ENCODE results near the gene FSCN2. TPM values are rescaled to one million over a fixed set of nuclear protein-coding genes. Genes with fewer than 3 reads are reported as not detected.

The FSCN2 gene
- polyA plus RNA-seq, 1 of the 3 experiments (the other 2 are of a cell fraction): 2.1 TPM

DNA sequence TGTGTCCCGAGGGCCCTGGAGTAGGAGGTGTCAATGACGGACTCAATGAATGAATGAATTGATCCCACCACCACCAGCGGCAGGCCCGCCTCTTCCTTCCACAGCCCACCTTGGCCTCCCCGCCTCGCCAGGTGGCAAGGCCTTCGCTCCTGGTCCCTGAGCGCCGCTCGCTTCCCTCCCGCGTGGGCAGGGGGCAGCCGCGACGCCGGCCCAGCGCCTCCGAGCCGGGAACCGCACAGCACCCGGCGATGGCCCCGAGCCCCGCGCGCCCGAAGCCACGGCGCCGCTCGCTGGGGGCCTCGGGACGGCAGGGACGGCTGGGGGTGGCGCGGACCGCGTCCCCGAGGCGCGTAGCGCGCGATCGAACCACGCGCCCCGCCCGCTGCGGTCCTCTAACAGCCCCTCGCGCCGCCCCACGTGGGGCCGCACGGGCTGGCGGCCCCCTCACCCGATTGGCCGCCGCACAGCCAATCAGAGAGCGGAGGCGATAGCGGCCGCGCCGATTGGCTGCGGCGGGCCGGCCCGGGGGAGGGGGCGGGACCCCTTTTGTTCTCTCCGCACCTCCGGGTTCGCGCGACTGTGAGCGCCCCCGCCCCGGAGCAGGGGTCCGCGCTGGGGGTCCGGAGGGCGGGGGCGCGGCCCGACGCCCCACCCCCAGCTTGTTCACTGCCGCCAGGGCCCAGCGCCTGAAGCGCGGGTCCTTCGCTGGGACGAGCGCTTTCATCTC, 46.9 kb upstream of the FSCN2 start:
- Histone ChIP-seq H3K9me2 (no peaks in the 10 kb centered on the region), H3K4me2 (peak overlapping the region; percentile 56), H3K27me3 (ENCODE audit: insufficient read depth) (no peaks in the 10 kb centered on the region), H3K9ac (no peak overlapping the region), H4K20me1 (ENCODE audit: insufficient read depth) (no peaks in the 10 kb centered on the region), H3K27ac (ENCODE audit: low read depth in 2 of 2, low read length in 1 of 2) (no peak overlapping the region), H3K4me1 (ENCODE audit: control insufficient read depth in 1 of 2, insufficient read depth in 2 of 2, low read depth in 1 of 2, low read length in 1 of 2) (peaks cover 0 to 48% of the 10 kb centered on the region in 2 experiments; a peak in 2 of 4 replicates), H3K4me3 (ENCODE audit: low read depth in 2 of 2, low read length in 1 of 2) (peak overlapping the region; percentile 14 to 17; a peak in 2 of 4 replicates), H3K79me2 (ENCODE audit: insufficient read depth) (no peaks in the 10 kb centered on the region), H3K9me3 (no peaks in the 10 kb centered on the region), H2AFZ (ENCODE audit: low read depth) (no peak overlapping the region), H3K36me3 (replicated peaks in 1 of 2; ENCODE audit: control insufficient read depth in 1 of 2, insufficient read depth in 2 of 2, low read length in 1 of 2) (no peaks in the 10 kb centered on the region), H3F3A (replicated peaks; ENCODE audit: insufficient read depth) (peaks cover 7% of the 10 kb centered on the region)
- 63% methylated on average over 38 of the region's 94 CpGs for WGBS (ENCODE audit: low lambda C conversion rate)
- ChIA-PET CTCF (interaction anchor here (0.6 to 8.1 kb wide), 15 partner anchors 20 to 383 kb away, joined by 3 to 140 read pairs (median 4); partner anchors contain the start of gene BAHCC1), POLR2A (interaction anchor here (0.5 kb wide), 1 partner anchor 241 kb away, joined by 3 read pairs; no protein-coding TSS in a partner anchor)
- TF ChIP-seq CHD2 (IDR thresholded peaks at IDR 0.05; ENCODE audit: low read length, partially characterized antibody): peak; percentile 20
- TF ChIP-seq, protein P1, sequence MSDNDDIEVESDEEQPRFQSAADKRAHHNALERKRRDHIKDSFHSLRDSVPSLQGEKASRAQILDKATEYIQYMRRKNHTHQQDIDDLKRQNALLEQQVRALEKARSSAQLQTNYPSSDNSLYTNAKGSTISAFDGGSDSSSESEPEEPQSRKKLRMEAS (IDR thresholded peaks at IDR 0.05; ENCODE audit: low read depth): peak; percentile 78
- TF ChIP-seq, protein P2, sequence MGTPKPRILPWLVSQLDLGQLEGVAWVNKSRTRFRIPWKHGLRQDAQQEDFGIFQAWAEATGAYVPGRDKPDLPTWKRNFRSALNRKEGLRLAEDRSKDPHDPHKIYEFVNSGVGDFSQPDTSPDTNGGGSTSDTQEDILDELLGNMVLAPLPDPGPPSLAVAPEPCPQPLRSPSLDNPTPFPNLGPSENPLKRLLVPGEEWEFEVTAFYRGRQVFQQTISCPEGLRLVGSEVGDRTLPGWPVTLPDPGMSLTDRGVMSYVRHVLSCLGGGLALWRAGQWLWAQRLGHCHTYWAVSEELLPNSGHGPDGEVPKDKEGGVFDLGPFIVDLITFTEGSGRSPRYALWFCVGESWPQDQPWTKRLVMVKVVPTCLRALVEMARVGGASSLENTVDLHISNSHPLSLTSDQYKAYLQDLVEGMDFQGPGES (IDR thresholded peaks at IDR 0.05; ENCODE audit: low read depth, low read length): 0 out of 2 replicates have a peak, but pooled peaks have one; percentile 29
- no peak for TF ChIP-seq POLR2AphosphoS5 (IDR thresholded peaks at IDR 0.05; ENCODE audit: low read depth, low read length)
- TF ChIP-seq RAD21 (IDR thresholded peaks at IDR 0.05; ENCODE audit: low read length): no peak
- TF ChIP-seq MXI1 (IDR thresholded peaks at IDR 0.05; ENCODE audit: low read depth, low read length): 0 out of 2 replicates have a peak, but pooled peaks have one; percentile 22
- DNase-seq: peak; percentile 99

DNA sequence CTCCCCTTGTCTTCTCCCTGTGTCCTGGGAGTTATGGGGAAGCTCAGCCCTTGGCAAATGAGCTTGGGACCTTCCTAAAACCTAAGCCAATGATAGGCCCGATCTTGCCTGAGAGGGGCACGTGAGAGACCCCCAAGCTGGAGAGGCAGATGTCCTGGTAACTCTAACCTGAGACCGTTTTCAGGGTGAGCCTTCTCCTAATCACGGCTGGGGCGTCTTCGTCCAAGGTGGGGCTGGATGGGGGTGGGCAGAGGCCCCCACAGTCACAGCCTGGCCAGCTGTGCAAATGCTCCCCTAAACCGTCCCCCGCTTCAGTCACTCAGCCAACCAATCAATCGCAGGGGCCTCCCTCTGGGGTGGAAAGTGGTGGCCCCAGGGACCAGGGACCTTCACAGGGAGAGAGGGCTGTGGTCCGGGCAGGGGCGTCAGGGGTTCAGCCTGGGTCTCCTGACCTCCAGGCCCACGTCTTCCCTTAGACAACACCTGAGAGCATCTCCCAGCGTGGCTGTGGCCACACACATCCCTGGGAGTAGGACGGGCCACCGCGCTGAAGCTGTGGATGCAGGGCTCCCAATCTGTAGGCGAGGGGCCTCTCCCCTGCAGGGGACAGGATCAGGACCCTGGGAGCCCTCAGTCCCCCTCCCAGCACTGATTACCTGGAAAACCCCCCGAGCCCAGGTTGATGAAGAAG, 46.2 kb upstream of the FSCN2 start:
- no peak overlapping the region for H3K27ac ChIP-seq (ENCODE audit: low read depth in 2 of 2, low read length in 1 of 2)
- TF ChIP-seq, protein P3, sequence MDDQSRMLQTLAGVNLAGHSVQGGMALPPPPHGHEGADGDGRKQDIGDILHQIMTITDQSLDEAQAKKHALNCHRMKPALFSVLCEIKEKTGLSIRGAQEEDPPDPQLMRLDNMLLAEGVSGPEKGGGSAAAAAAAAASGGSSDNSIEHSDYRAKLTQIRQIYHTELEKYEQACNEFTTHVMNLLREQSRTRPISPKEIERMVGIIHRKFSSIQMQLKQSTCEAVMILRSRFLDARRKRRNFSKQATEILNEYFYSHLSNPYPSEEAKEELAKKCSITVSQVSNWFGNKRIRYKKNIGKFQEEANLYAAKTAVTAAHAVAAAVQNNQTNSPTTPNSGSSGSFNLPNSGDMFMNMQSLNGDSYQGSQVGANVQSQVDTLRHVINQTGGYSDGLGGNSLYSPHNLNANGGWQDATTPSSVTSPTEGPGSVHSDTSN (IDR thresholded peaks at IDR 0.05): no peak
- TF ChIP-seq NRF1 (IDR thresholded peaks at IDR 0.05; ENCODE audit: low read depth, low read length) (no peak), TCF12 (IDR thresholded peaks at IDR 0.05) (no peak), EZH2phosphoT487 (IDR thresholded peaks at IDR 0.05; ENCODE audit: borderline replicate concordance, low read depth) (no peak), FOXJ3 (CRISPR knock-in tag; IDR thresholded peaks at IDR 0.05) (no peak), RXRA (IDR thresholded peaks at IDR 0.05; ENCODE audit: borderline replicate concordance, low read depth) (no peak), RCOR1 (IDR thresholded peaks at IDR 0.05; ENCODE audit: low read length) (no peak), RFX5 (IDR thresholded peaks at IDR 0.05; ENCODE audit: low read length) (no peak), YY1 (IDR thresholded peaks at IDR 0.05; ENCODE audit: low read depth) (no peak), JUND (IDR thresholded peaks at IDR 0.05) (no peak), TEAD4 (IDR thresholded peaks at IDR 0.05; ENCODE audit: borderline replicate concordance, insufficient read depth) (no peak), GATA2 (CRISPR knock-in tag; IDR thresholded peaks at IDR 0.05) (no peak), FOXM1 (IDR thresholded peaks at IDR 0.05; ENCODE audit: low read depth) (no peak), ELF1 (IDR thresholded peaks at IDR 0.05) (no peak), GABPA (IDR thresholded peaks at IDR 0.05; ENCODE audit: low read depth) (no peak), MXI1 (IDR thresholded peaks at IDR 0.05; ENCODE audit: low read depth, low read length) (no peak)
- peak overlapping the region; percentile 56 for H3K4me2 ChIP-seq
- no peaks in the 10 kb centered on the region for H3K79me2 ChIP-seq (ENCODE audit: insufficient read depth)
- no peaks in the 10 kb centered on the region for H3K9me2 ChIP-seq
- H2AFZ ChIP-seq (ENCODE audit: low read depth): no peak overlapping the region
- POLR2A ChIA-PET: interaction anchor here (0.8 kb wide), 1 partner anchor 62 kb away, joined by 4 read pairs; no protein-coding TSS in a partner anchor
- H3K36me3 ChIP-seq (replicated peaks in 1 of 2; ENCODE audit: control insufficient read depth in 1 of 2, insufficient read depth in 2 of 2, low read length in 1 of 2): no peaks in the 10 kb centered on the region
- no peak for DNase-seq
- H4K20me1 ChIP-seq (ENCODE audit: insufficient read depth): no peaks in the 10 kb centered on the region
- H3K9me3 ChIP-seq: no peaks in the 10 kb centered on the region
- peak overlapping the region; percentile 14 to 17; a peak in 2 of 4 replicates for H3K4me3 ChIP-seq (ENCODE audit: low read depth in 2 of 2, low read length in 1 of 2)
- H3K4me1 ChIP-seq (ENCODE audit: control insufficient read depth in 1 of 2, insufficient read depth in 2 of 2, low read depth in 1 of 2, low read length in 1 of 2): peaks cover 0 to 48% of the 10 kb centered on the region in 2 experiments; a peak in 2 of 4 replicates
- H3F3A ChIP-seq (replicated peaks; ENCODE audit: insufficient read depth): peaks cover 14% of the 10 kb centered on the region
- no peak overlapping the region for H3K9ac ChIP-seq
- no peaks in the 10 kb centered on the region for H3K27me3 ChIP-seq (ENCODE audit: insufficient read depth)
- 91% methylated on average over 16 of the region's 18 CpGs for WGBS (ENCODE audit: low lambda C conversion rate)
- CTCF ChIA-PET: interaction anchor here (0.5 to 8.1 kb wide), 16 partner anchors 9 to 384 kb away, joined by 3 to 140 read pairs (median 5); partner anchors contain the start of genes BAHCC1 and SLC38A10

Data from SK-N-SH (cell line).